Measurements from ENCODE around the gene AOPEP. TPM values are rescaled to one million over a fixed set of nuclear protein-coding genes. Genes with fewer than 3 reads are reported as not detected.

The AOPEP gene
- total and polyA plus RNA-seq, 2 donors (not counting 1 experiment from before 2014, with no cell fraction given), result 66.1 to 94.1 TPM

DNA sequence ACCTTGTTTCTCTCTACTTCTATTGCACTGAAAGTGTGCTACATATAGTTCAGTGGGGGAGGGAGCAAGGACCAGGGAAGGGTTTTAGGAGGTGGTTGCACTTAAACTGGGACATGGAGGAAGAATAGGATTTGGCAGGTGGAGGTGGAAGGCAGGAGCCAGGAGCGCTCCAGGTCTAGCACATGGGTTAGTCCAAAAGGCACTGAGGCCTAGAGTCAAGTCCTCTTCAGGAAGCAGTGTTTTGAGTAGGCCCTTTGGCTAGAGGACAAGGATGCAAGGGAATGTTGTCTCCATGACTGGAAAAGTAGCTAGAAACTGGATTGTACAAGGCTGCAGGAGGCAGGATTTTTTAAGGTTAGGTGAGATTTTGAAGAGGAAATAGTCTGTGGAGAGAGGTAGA, 31.5 kb downstream of the AOPEP start:
- H3K36me3 ChIP-seq (ENCODE audit: control insufficient read depth, insufficient read depth, low read length), result no peaks in the 10 kb centered on the region
- H3K9me3 ChIP-seq (ENCODE audit: control insufficient read depth, insufficient read depth, low read depth, low read length), result no peaks in the 10 kb centered on the region
- H2AFZ ChIP-seq (ENCODE audit: low read length), result no peak overlapping the region
- H3K9ac ChIP-seq (ENCODE audit: insufficient read depth, low read length), result no peak overlapping the region
- no peak for TF ChIP-seq EZH2 (IDR thresholded peaks at IDR 0.05; ENCODE audit: low read length, missing control alignments)
- TF ChIP-seq, protein P1, sequence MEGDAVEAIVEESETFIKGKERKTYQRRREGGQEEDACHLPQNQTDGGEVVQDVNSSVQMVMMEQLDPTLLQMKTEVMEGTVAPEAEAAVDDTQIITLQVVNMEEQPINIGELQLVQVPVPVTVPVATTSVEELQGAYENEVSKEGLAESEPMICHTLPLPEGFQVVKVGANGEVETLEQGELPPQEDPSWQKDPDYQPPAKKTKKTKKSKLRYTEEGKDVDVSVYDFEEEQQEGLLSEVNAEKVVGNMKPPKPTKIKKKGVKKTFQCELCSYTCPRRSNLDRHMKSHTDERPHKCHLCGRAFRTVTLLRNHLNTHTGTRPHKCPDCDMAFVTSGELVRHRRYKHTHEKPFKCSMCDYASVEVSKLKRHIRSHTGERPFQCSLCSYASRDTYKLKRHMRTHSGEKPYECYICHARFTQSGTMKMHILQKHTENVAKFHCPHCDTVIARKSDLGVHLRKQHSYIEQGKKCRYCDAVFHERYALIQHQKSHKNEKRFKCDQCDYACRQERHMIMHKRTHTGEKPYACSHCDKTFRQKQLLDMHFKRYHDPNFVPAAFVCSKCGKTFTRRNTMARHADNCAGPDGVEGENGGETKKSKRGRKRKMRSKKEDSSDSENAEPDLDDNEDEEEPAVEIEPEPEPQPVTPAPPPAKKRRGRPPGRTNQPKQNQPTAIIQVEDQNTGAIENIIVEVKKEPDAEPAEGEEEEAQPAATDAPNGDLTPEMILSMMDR (conservative IDR thresholded peaks at IDR 0.05 in 1 of 2, IDR thresholded peaks at IDR 0.05 in 1 of 2; ENCODE audit: low read depth in 1 of 2, low read length in 2 of 2), result no peak
- H3K27ac ChIP-seq (ENCODE audit: insufficient read depth, low read length), result no peak overlapping the region
- H3K4me2 ChIP-seq (ENCODE audit: extremely low read depth, insufficient read depth, low read length), result no peak overlapping the region
- no peaks in the 10 kb centered on the region for H3K4me1 ChIP-seq (ENCODE audit: control insufficient read depth, extremely low read depth, insufficient read depth, low read length)
- no peaks in the 10 kb centered on the region for H3K27me3 ChIP-seq (ENCODE audit: control insufficient read depth, insufficient read depth, low read length)
- H3K4me3 ChIP-seq (replicated peaks in 1 of 4; ENCODE audit: control extremely low read depth in 1 of 4, insufficient read depth in 1 of 4, low read depth in 3 of 4, low read length in 4 of 4), result no peak overlapping the region
- DNase-seq (ENCODE audit: low read depth in 2 of 2), result no peak
- H3K79me2 ChIP-seq (ENCODE audit: control insufficient read depth, insufficient read depth, low read length), result no peaks in the 10 kb centered on the region
- no peaks in the 10 kb centered on the region for H4K20me1 ChIP-seq (ENCODE audit: control insufficient read depth, extremely low read depth, insufficient read depth, low read length)

DNA sequence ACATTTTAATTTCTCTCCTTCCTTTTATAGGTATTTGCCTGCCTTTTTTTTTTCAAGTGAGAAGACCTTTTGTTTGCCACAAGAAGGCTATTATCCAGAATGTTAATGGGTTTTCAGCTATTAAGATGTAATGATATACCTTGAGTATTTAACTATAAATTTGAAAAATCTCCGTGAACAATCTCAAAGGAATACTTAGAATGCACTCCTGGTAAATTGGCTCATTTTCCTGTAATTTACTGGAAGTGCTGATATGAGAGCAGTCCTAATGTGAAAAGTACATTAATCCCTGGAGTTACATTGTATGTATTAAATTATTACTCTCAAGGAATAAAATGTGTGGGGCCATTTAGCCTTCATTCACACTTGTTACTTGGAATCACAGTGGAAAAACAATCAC, 32.4 kb downstream of the AOPEP start:
- TF ChIP-seq, protein P1 (conservative IDR thresholded peaks at IDR 0.05 in 1 of 2, IDR thresholded peaks at IDR 0.05 in 1 of 2; ENCODE audit: low read depth in 1 of 2, low read length in 2 of 2), result no peak
- TF ChIP-seq EZH2 (IDR thresholded peaks at IDR 0.05; ENCODE audit: low read length, missing control alignments), result no peak
- no peaks in the 10 kb centered on the region for H3K79me2 ChIP-seq (ENCODE audit: control insufficient read depth, insufficient read depth, low read length)
- no peaks in the 10 kb centered on the region for H3K27me3 ChIP-seq (ENCODE audit: control insufficient read depth, insufficient read depth, low read length)
- no peaks in the 10 kb centered on the region for H3K36me3 ChIP-seq (ENCODE audit: control insufficient read depth, insufficient read depth, low read length)
- H4K20me1 ChIP-seq (ENCODE audit: control insufficient read depth, extremely low read depth, insufficient read depth, low read length), result no peaks in the 10 kb centered on the region
- no peak overlapping the region for H3K9ac ChIP-seq (ENCODE audit: insufficient read depth, low read length)
- H3K4me1 ChIP-seq (ENCODE audit: control insufficient read depth, extremely low read depth, insufficient read depth, low read length), result no peaks in the 10 kb centered on the region
- no peak overlapping the region for H2AFZ ChIP-seq (ENCODE audit: low read length)
- no peaks in the 10 kb centered on the region for H3K9me3 ChIP-seq (ENCODE audit: control insufficient read depth, insufficient read depth, low read depth, low read length)
- no peak overlapping the region for H3K27ac ChIP-seq (ENCODE audit: insufficient read depth, low read length)
- H3K4me2 ChIP-seq (ENCODE audit: extremely low read depth, insufficient read depth, low read length), result no peak overlapping the region
- no peak for DNase-seq (ENCODE audit: low read depth in 2 of 2)
- no peak overlapping the region for H3K4me3 ChIP-seq (replicated peaks in 1 of 4; ENCODE audit: control extremely low read depth in 1 of 4, insufficient read depth in 1 of 4, low read depth in 3 of 4, low read length in 4 of 4)

DNA sequence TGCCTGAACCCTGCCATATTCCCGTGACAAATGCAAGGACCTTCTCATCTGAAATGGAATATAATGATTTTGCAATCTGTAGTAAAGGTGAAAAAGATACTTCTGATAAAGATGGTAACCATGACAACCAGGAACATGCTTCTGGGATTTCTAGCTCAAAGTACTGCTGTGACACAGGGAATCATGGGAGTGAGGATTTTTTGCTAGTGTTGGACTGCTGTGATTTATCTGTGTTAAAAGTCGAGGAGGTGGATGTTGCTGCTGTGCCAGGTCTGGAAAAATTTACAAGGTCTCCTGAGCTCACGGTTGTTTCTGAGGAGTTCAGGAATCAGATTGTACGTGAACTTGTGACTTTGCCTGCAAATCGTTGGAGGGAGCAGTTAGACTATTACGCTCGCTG, 33.5 kb downstream of the AOPEP start:
- no peak overlapping the region for H2AFZ ChIP-seq (ENCODE audit: low read length)
- H3K79me2 ChIP-seq (ENCODE audit: control insufficient read depth, insufficient read depth, low read length), result no peaks in the 10 kb centered on the region
- no peaks in the 10 kb centered on the region for H3K4me1 ChIP-seq (ENCODE audit: control insufficient read depth, extremely low read depth, insufficient read depth, low read length)
- H4K20me1 ChIP-seq (ENCODE audit: control insufficient read depth, extremely low read depth, insufficient read depth, low read length), result no peaks in the 10 kb centered on the region
- DNase-seq (ENCODE audit: low read depth in 2 of 2), result no peak
- H3K27me3 ChIP-seq (ENCODE audit: control insufficient read depth, insufficient read depth, low read length), result no peaks in the 10 kb centered on the region
- H3K9ac ChIP-seq (ENCODE audit: insufficient read depth, low read length), result no peak overlapping the region
- no peak overlapping the region for H3K4me2 ChIP-seq (ENCODE audit: extremely low read depth, insufficient read depth, low read length)
- no peak overlapping the region for H3K4me3 ChIP-seq (replicated peaks in 1 of 4; ENCODE audit: control extremely low read depth in 1 of 4, insufficient read depth in 1 of 4, low read depth in 3 of 4, low read length in 4 of 4)
- no peaks in the 10 kb centered on the region for H3K36me3 ChIP-seq (ENCODE audit: control insufficient read depth, insufficient read depth, low read length)
- no peak for TF ChIP-seq EZH2 (IDR thresholded peaks at IDR 0.05; ENCODE audit: low read length, missing control alignments)
- TF ChIP-seq, protein P1 (conservative IDR thresholded peaks at IDR 0.05 in 1 of 2, IDR thresholded peaks at IDR 0.05 in 1 of 2; ENCODE audit: low read depth in 1 of 2, low read length in 2 of 2), result no peak
- no peak overlapping the region for H3K27ac ChIP-seq (ENCODE audit: insufficient read depth, low read length)
- no peaks in the 10 kb centered on the region for H3K9me3 ChIP-seq (ENCODE audit: control insufficient read depth, insufficient read depth, low read depth, low read length)
